Left ventricle myocardium inferior (tissue), 1 donor: ENCODE results near the gene STARD10. TPM values are rescaled to one million over a fixed set of nuclear protein-coding genes. Genes with fewer than 3 reads are reported as not detected.

ENCODE experiments used
- DNase-seq: peaks from one replicate; pipeline ENCODE4 v3.0.0-alpha.2; 2020
- H3K27ac ChIP-seq: fragments of 200-600 bp; replicated peaks from 2 replicates; pipeline ENCODE4 v1.8.0; 2021
- H3K27me3 ChIP-seq: fragments of 200-600 bp; 2 replicates; pipeline ENCODE4 v1.8.0; 2021; ENCODE audit warnings: low read depth
- H3K36me3 ChIP-seq: fragments of 200-600 bp; 2 replicates; pipeline ENCODE4 v1.8.0; 2021
- H3K4me1 ChIP-seq: fragments of 200-600 bp; 2 replicates; pipeline ENCODE4 v1.8.0; 2021
- H3K4me3 ChIP-seq: fragments of 200-600 bp; 2 replicates; pipeline ENCODE4 v1.8.0; 2021; ENCODE audit warnings: mild to moderate bottlenecking, moderate library complexity
- H3K9me3 ChIP-seq: fragments of 200-600 bp; replicated peaks from 2 replicates; pipeline ENCODE4 v1.8.0; 2021
- CTCF ChIP-seq: fragments of 200-600 bp; IDR thresholded peaks from 2 replicates; pipeline ENCODE4 v1.8.0; 2021; ENCODE audit warnings: antibody characterized with exemption, mild to moderate bottlenecking, borderline replicate concordance
- intact Hi-C: fragments of 100-400 bp; cut with micrococcal nuclease; formaldehyde crosslinking; loops from one replicate; pipeline ENCODE4 v1.11.0; 2022
- total RNA-seq: library from RNA; stranded (reverse); fragmentation: NEBNext Ultra II Directional; extraction: Animal tissue kit (Norgen Biotek cat#: 25700); gene quantifications from one replicate; pipeline ENCODE4 v1.2.1, GENCODE V29; 2021
- donor health status: DM: no; HTN: yes; CAD: no; lungs with severe emphysema.

Gene STARD10
- total RNA-seq, 1 donor from 2014 or later, result 93.6 TPM

GRCh38 chr11:72754149-72754543 is 39.7 kb downstream of the STARD10 start:
- no peak for TF ChIP-seq CTCF
- H3K36me3 ChIP-seq, result peaks cover 14% of the 10 kb centered on the region
- H3K27me3 ChIP-seq, result no peaks in the 10 kb centered on the region
- no peak overlapping the region for H3K4me3 ChIP-seq
- intact Hi-C loops, result no loop called here
- H3K4me1 ChIP-seq, result peaks cover 36% of the 10 kb centered on the region
- H3K27ac ChIP-seq, result no peak overlapping the region
- H3K9me3 ChIP-seq, result no peaks in the 10 kb centered on the region
- no peak for DNase-seq

- peaks cover 14% of the 10 kb centered on the region for H3K36me3 ChIP-seq
- no peak for DNase-seq
- H3K4me1 ChIP-seq, result peaks cover 32% of the 10 kb centered on the region
- intact Hi-C loops, result no loop called here
- no peak overlapping the region for H3K27ac ChIP-seq
- H3K27me3 ChIP-seq, result no peaks in the 10 kb centered on the region
- no peak for TF ChIP-seq CTCF
- H3K9me3 ChIP-seq, result no peaks in the 10 kb centered on the region
- no peak overlapping the region for H3K4me3 ChIP-seq
These were observed 40.3 kb downstream of the STARD10 start for GRCh38 chr11:72753341-72754148.

GRCh38 chr11:72752088-72752914 is 41.5 kb downstream of the STARD10 start, which contains the start of gene ARAP1:
TSS of gene ARAP1 (minus strand) at chr11:72752408. CDS start at chr11:72727128, 25,280 bp downstream.
- peak within 1 kb of the TSS; percentile 75 for H3K4me3 ChIP-seq
- H3K36me3 ChIP-seq, result peaks cover 6% of the 10 kb centered on the region
- no peaks in the 10 kb centered on the region for H3K27me3 ChIP-seq
- peak within 1 kb of the TSS; percentile 43 for H3K27ac ChIP-seq
- intact Hi-C loops, result no loop called here
- peak; percentile 74 for DNase-seq
- no peak for TF ChIP-seq CTCF
- peaks cover 30% of the 10 kb centered on the region for H3K4me1 ChIP-seq
- H3K9me3 ChIP-seq, result no peaks in the 10 kb centered on the region

- TF ChIP-seq CTCF, result no peak
- H3K27ac ChIP-seq, result peak overlapping the region; percentile 43
- no peak for DNase-seq
- intact Hi-C loops, result no loop called here
- H3K36me3 ChIP-seq, result no peaks in the 10 kb centered on the region
- peak overlapping the region; percentile 75 for H3K4me3 ChIP-seq
- H3K27me3 ChIP-seq, result no peaks in the 10 kb centered on the region
- no peaks in the 10 kb centered on the region for H3K9me3 ChIP-seq
- H3K4me1 ChIP-seq, result peaks cover 30% of the 10 kb centered on the region
These were observed 42.4 kb downstream of the STARD10 start for GRCh38 chr11:72751116-72752087.
